HepG2 (cell line): Measurements from ENCODE around the gene ZFP14. TPM values are rescaled to one million over a fixed set of nuclear protein-coding genes. Genes with fewer than 3 reads are reported as not detected.

ENCODE experiments used
- ATF6 ChIP-seq: sonication (generic); formaldehyde crosslinking; conservative IDR thresholded peaks from 2 replicates; pipeline ENCODE4 v1.4.0; 2020; ENCODE audit warnings: missing genetic modification reagents
- ATF7 ChIP-seq, 2 experiments: fragments of 450-650 bp in 1 of 2; sonication (generic) in 1 of 2; formaldehyde crosslinking in 1 of 2; IDR thresholded peaks; 2 replicates each; pipeline versions ENCODE4 v1.4.0 to v1.6.1; 2016 to 2020; ENCODE audit warnings: antibody characterized with exemption in 1 of 2, mild to moderate bottlenecking in 1 of 2, missing genetic modification reagents in 1 of 2
- CAMTA2 ChIP-seq: sonication (generic); formaldehyde crosslinking; IDR thresholded peaks from 2 replicates; pipeline ENCODE4 v1.4.0; 2020; ENCODE audit warnings: mild to moderate bottlenecking, missing genetic modification reagents, borderline replicate concordance
- GATAD1 ChIP-seq: IDR thresholded peaks from 2 replicates; pipeline ENCODE4 v1.6.1; 2016; ENCODE audit warnings: missing genetic modification reagents, missing compliant biosample characterization
- NFE2L1 ChIP-seq: sonication (generic); formaldehyde crosslinking; IDR thresholded peaks from 2 replicates; pipeline ENCODE4 v1.4.0; 2020; ENCODE audit warnings: missing genetic modification reagents, mild to moderate bottlenecking, borderline replicate concordance
- PAXIP1 ChIP-seq: sonication (generic); formaldehyde crosslinking; conservative IDR thresholded peaks from 2 replicates; pipeline ENCODE4 v1.4.0; 2020; ENCODE audit warnings: mild to moderate bottlenecking, missing genetic modification reagents, moderate library complexity
- PRMT3 ChIP-seq: sonication (generic); formaldehyde crosslinking; IDR thresholded peaks from 2 replicates; pipeline ENCODE4 v1.8.1; 2022; ENCODE audit warnings: low read depth, mild to moderate bottlenecking, moderate library complexity, missing genetic modification reagents, borderline replicate concordance
- SRSF9 ChIP-seq: fragments of 200-400 bp; formaldehyde crosslinking; IDR thresholded peaks from 2 replicates; pipeline ENCODE4 v1.6.1; 2018; ENCODE audit warnings: borderline replicate concordance, mild to moderate bottlenecking, low read depth, low read length; ENCODE audit not compliant: insufficient read depth, poor library complexity, severe bottlenecking
- SUZ12 ChIP-seq: fragments of 150-350 bp; IDR thresholded peaks from 2 replicates; pipeline ENCODE4 v1.6.1; 2014; ENCODE audit warnings: low read depth, low read length
- ZBTB1 ChIP-seq: sonication (generic); formaldehyde crosslinking; IDR thresholded peaks from 2 replicates; pipeline ENCODE4 v1.4.0; 2020; ENCODE audit warnings: missing genetic modification reagents, borderline replicate concordance
- ZBTB14 ChIP-seq: sonication (generic); formaldehyde crosslinking; IDR thresholded peaks from 2 replicates; pipeline ENCODE4 v1.4.0; 2020; ENCODE audit warnings: missing genetic modification reagents
- ZBTB49 ChIP-seq: sonication (generic); formaldehyde crosslinking; IDR thresholded peaks from 2 replicates; pipeline ENCODE4 v1.4.0; 2020; ENCODE audit warnings: missing genetic modification reagents, borderline replicate concordance
- ZBTB7B ChIP-seq: sonication (generic); formaldehyde crosslinking; IDR thresholded peaks from 2 replicates; pipeline ENCODE4 v1.4.0; 2020; ENCODE audit warnings: missing genetic modification reagents
- ZFP36 ChIP-seq: fragments of 150-350 bp; IDR thresholded peaks from 2 replicates; pipeline ENCODE4 v1.6.1; 2018; ENCODE audit warnings: borderline replicate concordance, low read length, low read depth; ENCODE audit not compliant: partially characterized antibody
- ZNF800 ChIP-seq: sonication (generic); formaldehyde crosslinking; IDR thresholded peaks from 2 replicates; pipeline ENCODE4 v1.4.0; 2020; ENCODE audit warnings: missing genetic modification reagents
- polyA plus RNA-seq, 8 experiments: library from polyadenylated mRNA; depleted of rRNA in 3 of 8; stranded (reverse) in 7 of 8; unstranded in 1 of 8; fragments of >200 nt; fragmentation: Illumina TruSeq in 4 of 8; extraction: Trizol in 4 of 8; gene quantifications; 2 replicates each; pipeline versions ENCODE4 v1.2.1 to v1.2.3, GENCODE V29; 2011 to 2016; ENCODE audit warnings: low read depth in 4 of 8, missing spikeins in 1 of 8, mixed read lengths in 1 of 8; ENCODE audit not compliant: insufficient read depth in 1 of 8
- total RNA-seq, 5 experiments: library from RNA; depleted of rRNA; stranded (reverse); fragments of >200 nt; fragmentation: Illumina TruSeq; extraction: Trizol; gene quantifications; 2 replicates each; pipeline ENCODE4 v1.2.3, GENCODE V29; 2016; ENCODE audit warnings: low read depth in 1 of 5

ZFP14 gene
- total and polyA plus RNA-seq, 2 of the 13 experiments (the other 11 are each of a cell fraction or from before 2014, with no cell fraction given), result 2.0 to 5.0 TPM

GRCh38 chr19:36418287-36419001 lies 39.4 kb upstream of the ZFP14 start, which contains the start of gene ZFP82 (continued):
- TF ChIP-seq ZNF800 (no peak), ZBTB7B (CRISPR knock-in tag) (0 out of 2 replicates have a peak, but pooled peaks have one; percentile 29), ATF7 (IDR thresholded peaks at IDR 0.05) (no peak), ATF7 (CRISPR knock-in tag; IDR thresholded peaks at IDR 0.05) (no peak), SRSF9 (no peak), PRMT3 (CRISPR knock-in tag) (no peak), NFE2L1 (CRISPR knock-in tag) (no peak), ATF6 (CRISPR knock-in tag) (no peak), CAMTA2 (CRISPR knock-in tag) (0 out of 2 replicates have a peak, but pooled peaks have one; percentile 46), ZBTB14 (peak; percentile 75), ZFP36 (no peak), ZBTB49 (CRISPR knock-in tag) (no peak), ZBTB1 (CRISPR knock-in tag) (no peak; the same call in 1 of the 2 replicates), GATAD1 (CRISPR knock-in tag) (peak; percentile 54; the same call in 1 of the 2 replicates), SUZ12 (peak; percentile 28; the same call in 1 of the 2 replicates), PAXIP1 (CRISPR knock-in tag) (no peak)
